ENCODE results near the gene ARL15. TPM values are rescaled to one million over a fixed set of nuclear protein-coding genes. Genes with fewer than 3 reads are reported as not detected.

The ARL15 gene
- total and polyA plus RNA-seq, 2 experiments from 2014 or later: 7.8 to 9.9 TPM

DNA sequence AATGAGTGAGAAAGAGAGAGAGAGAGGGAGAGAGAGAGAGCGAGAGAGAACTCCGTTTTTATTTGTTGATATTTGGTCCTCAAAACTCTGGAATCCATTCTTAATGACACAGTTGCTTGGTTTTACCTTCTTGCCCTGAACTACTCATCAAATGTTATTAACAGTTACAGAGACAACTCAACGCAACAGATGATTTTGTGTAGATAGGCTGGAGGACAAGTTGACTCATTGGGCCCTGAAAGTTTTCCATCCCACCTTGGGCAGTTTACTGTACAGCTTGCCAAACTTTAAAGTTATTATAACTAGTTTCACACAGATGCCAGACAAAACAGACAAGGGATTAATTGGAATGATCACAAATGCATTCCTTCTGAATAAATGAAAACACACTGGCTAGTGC, 339.9 kb downstream of the ARL15 start:
- H3K27ac ChIP-seq: no peak overlapping the region
- H3F3A ChIP-seq (ENCODE audit: insufficient read depth): peaks cover 18% of the 10 kb centered on the region; the same call in 1 of the 2 replicates
- TF ChIP-seq EZH2phosphoT487 (IDR thresholded peaks at IDR 0.05; ENCODE audit: insufficient read depth, low read depth) (no peak), EZH2 (IDR thresholded peaks at IDR 0.05; ENCODE audit: insufficient read depth, poor library complexity, severe bottlenecking) (no peak)
- WGBS, 2 experiments (ENCODE audit: low coverage in 1 of 2, low lambda C conversion rate in 2 of 2, missing lambda C conversion rate in 2 of 2): 49 to 61% methylated on average over 3 of the region's 3 CpGs
- no peaks in the 10 kb centered on the region for H3K36me3 ChIP-seq (ENCODE audit: low read depth)
- no peaks in the 10 kb centered on the region for H3K79me2 ChIP-seq (ENCODE audit: insufficient read depth)
- no peaks in the 10 kb centered on the region for H4K20me1 ChIP-seq (ENCODE audit: insufficient read depth)
- peaks cover 18% of the 10 kb centered on the region for H3K4me1 ChIP-seq (ENCODE audit: insufficient read depth)
- in situ Hi-C loops (cut with MboI): no loop called here
- H2AFZ ChIP-seq: no peak overlapping the region
- no peaks in the 10 kb centered on the region for H3K27me3 ChIP-seq (replicated peaks; ENCODE audit: insufficient read depth)
- no peaks in the 10 kb centered on the region for H3K9me2 ChIP-seq (ENCODE audit: insufficient read depth)
- H3K4me3 ChIP-seq: no peak overlapping the region
- H3K4me2 ChIP-seq (ENCODE audit: unreplicated experiment): peak overlapping the region; percentile 24
- H3K9ac ChIP-seq: no peak overlapping the region
- DNase-seq: peak; percentile 23
- H3K9me3 ChIP-seq (ENCODE audit: low read depth): no peaks in the 10 kb centered on the region

DNA sequence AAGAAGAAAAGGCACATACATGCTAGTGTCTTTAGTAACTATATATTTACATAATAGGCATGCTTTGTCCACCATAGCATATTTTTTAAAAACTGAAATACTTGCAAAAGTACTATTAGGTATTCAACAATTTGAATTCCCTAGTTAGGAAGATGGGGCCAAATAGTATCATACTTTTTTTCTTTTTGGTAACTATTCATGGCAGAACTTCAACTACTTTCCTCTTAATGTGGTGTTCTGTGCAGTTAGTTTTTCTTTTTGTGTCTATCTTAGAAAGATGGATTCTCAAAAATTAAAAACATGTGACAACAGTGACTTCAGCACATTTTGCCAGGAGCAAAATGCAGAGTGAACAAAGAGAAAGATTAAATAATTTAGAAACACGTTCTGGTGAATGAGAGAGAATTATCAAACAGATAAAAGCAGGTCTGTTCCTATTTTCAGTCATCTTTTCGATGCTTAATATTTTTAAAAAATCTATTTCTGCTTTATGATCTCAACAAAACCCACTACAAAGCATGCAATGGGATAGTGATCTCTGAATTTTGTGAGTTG, 341.1 kb downstream of the ARL15 start:
- H3K9ac ChIP-seq: no peak overlapping the region
- H3K4me1 ChIP-seq (ENCODE audit: insufficient read depth): peaks cover 18% of the 10 kb centered on the region
- no peaks in the 10 kb centered on the region for H3K9me3 ChIP-seq (ENCODE audit: low read depth)
- DNase-seq: no peak
- H3K27me3 ChIP-seq (replicated peaks; ENCODE audit: insufficient read depth): no peaks in the 10 kb centered on the region
- no peak overlapping the region for H3K4me2 ChIP-seq (ENCODE audit: unreplicated experiment)
- H3K9me2 ChIP-seq (ENCODE audit: insufficient read depth): no peaks in the 10 kb centered on the region
- H3K4me3 ChIP-seq: no peak overlapping the region
- TF ChIP-seq EZH2 (IDR thresholded peaks at IDR 0.05; ENCODE audit: insufficient read depth, poor library complexity, severe bottlenecking) (no peak), EZH2phosphoT487 (IDR thresholded peaks at IDR 0.05; ENCODE audit: insufficient read depth, low read depth) (no peak)
- no peak overlapping the region for H3K27ac ChIP-seq
- in situ Hi-C loops (cut with MboI): no loop called here
- no peak overlapping the region for H2AFZ ChIP-seq
- 46 to 49% methylated on average over 2 of the region's 2 CpGs for WGBS, 2 experiments (ENCODE audit: low coverage in 1 of 2, low lambda C conversion rate in 2 of 2, missing lambda C conversion rate in 2 of 2)
- no peaks in the 10 kb centered on the region for H4K20me1 ChIP-seq (ENCODE audit: insufficient read depth)
- peaks cover 18% of the 10 kb centered on the region; the same call in 1 of the 2 replicates for H3F3A ChIP-seq (ENCODE audit: insufficient read depth)
- H3K79me2 ChIP-seq (ENCODE audit: insufficient read depth): no peaks in the 10 kb centered on the region
- no peaks in the 10 kb centered on the region for H3K36me3 ChIP-seq (ENCODE audit: low read depth)

DNA sequence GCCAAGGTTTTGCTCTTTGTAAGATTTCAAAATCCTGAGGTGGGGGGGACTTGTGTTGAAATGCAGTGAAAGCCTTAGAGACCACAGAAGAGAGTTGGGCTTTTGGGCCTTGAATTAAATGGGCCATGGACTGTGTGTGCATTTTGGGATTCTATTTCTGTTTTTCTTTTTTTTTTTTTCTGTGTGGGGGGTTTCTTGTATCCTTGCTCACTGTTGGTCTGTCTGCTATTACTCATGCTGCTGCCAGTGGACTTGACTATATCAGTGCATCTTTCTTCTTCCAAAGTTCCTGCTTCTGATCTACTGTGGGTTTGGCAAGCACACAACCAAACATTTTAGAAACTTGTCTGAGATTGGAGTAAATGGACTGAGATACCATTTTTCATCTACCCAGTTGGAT, 344.9 kb downstream of the ARL15 start:
- Histone ChIP-seq H3K36me3 (ENCODE audit: low read depth) (no peaks in the 10 kb centered on the region), H3K27ac (no peak overlapping the region), H2AFZ (no peak overlapping the region), H3K4me1 (ENCODE audit: insufficient read depth) (peaks cover 12% of the 10 kb centered on the region), H3F3A (ENCODE audit: insufficient read depth) (peaks cover 6% of the 10 kb centered on the region; the same call in 1 of the 2 replicates), H3K9ac (no peak overlapping the region), H3K9me2 (ENCODE audit: insufficient read depth) (no peaks in the 10 kb centered on the region), H3K4me2 (ENCODE audit: unreplicated experiment) (no peak overlapping the region), H4K20me1 (ENCODE audit: insufficient read depth) (no peaks in the 10 kb centered on the region), H3K4me3 (no peak overlapping the region), H3K27me3 (replicated peaks; ENCODE audit: insufficient read depth) (no peaks in the 10 kb centered on the region), H3K79me2 (ENCODE audit: insufficient read depth) (no peaks in the 10 kb centered on the region), H3K9me3 (ENCODE audit: low read depth) (no peaks in the 10 kb centered on the region)
- in situ Hi-C loops (cut with MboI): no loop called here
- TF ChIP-seq EZH2 (IDR thresholded peaks at IDR 0.05; ENCODE audit: insufficient read depth, poor library complexity, severe bottlenecking) (no peak), EZH2phosphoT487 (IDR thresholded peaks at IDR 0.05; ENCODE audit: insufficient read depth, low read depth) (no peak)
- peak; percentile 25 for DNase-seq

- Histone ChIP-seq H3K9me2 (ENCODE audit: insufficient read depth) (no peaks in the 10 kb centered on the region), H3K9ac (no peak overlapping the region), H3K4me3 (no peak overlapping the region), H3K4me2 (ENCODE audit: unreplicated experiment) (no peak overlapping the region), H3K27me3 (replicated peaks; ENCODE audit: insufficient read depth) (no peaks in the 10 kb centered on the region), H3K9me3 (ENCODE audit: low read depth) (no peaks in the 10 kb centered on the region), H3K79me2 (ENCODE audit: insufficient read depth) (no peaks in the 10 kb centered on the region), H2AFZ (no peak overlapping the region), H3F3A (ENCODE audit: insufficient read depth) (no peaks in the 10 kb centered on the region), H4K20me1 (ENCODE audit: insufficient read depth) (no peaks in the 10 kb centered on the region), H3K36me3 (ENCODE audit: low read depth) (no peaks in the 10 kb centered on the region), H3K27ac (no peak overlapping the region), H3K4me1 (ENCODE audit: insufficient read depth) (peaks cover 8% of the 10 kb centered on the region; the same call in 1 of the 2 replicates)
- no peak for DNase-seq
- WGBS, 2 experiments (ENCODE audit: low coverage in 1 of 2, low lambda C conversion rate in 2 of 2, missing lambda C conversion rate in 2 of 2): 46 to 63% methylated on average over 1 of the region's 1 CpG
- in situ Hi-C loops (cut with MboI): no loop called here
- TF ChIP-seq EZH2 (IDR thresholded peaks at IDR 0.05; ENCODE audit: insufficient read depth, poor library complexity, severe bottlenecking) (no peak), EZH2phosphoT487 (IDR thresholded peaks at IDR 0.05; ENCODE audit: insufficient read depth, low read depth) (no peak)
Observed at GRCh38 chr5:53963958-53964357, 346.4 kb downstream of the ARL15 start.

DNA sequence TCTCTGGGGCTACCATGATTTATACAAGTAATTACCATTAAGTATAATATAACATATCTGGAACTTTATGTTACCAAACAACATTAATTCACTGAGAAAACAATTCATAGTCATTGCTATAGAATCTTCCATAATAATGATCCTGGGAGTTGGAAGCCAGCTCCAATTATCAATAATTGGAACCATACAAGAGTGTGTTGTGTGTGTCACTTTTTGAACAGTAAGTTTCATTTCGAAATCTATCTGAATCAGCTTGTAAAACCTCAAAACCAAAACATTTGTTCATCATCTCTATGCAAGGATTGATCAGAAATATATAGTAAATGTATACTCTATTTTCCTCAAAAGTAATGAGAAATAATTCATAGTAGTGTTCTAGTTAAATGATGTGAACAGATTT, 348.1 kb downstream of the ARL15 start:
- in situ Hi-C loops (cut with MboI): no loop called here
- DNase-seq: peak; percentile 44
- WGBS, 2 experiments (ENCODE audit: low coverage in 1 of 2, low lambda C conversion rate in 2 of 2, missing lambda C conversion rate in 2 of 2): 4 to 10% methylated on average over 1 of the region's 1 CpG
- no peak overlapping the region for H3K9ac ChIP-seq
- no peaks in the 10 kb centered on the region for H3K79me2 ChIP-seq (ENCODE audit: insufficient read depth)
- no peak overlapping the region for H3K4me3 ChIP-seq
- no peaks in the 10 kb centered on the region for H3K36me3 ChIP-seq (ENCODE audit: low read depth)
- no peak overlapping the region for H3K27ac ChIP-seq
- H3K9me3 ChIP-seq (ENCODE audit: low read depth): no peaks in the 10 kb centered on the region
- TF ChIP-seq EZH2phosphoT487 (IDR thresholded peaks at IDR 0.05; ENCODE audit: insufficient read depth, low read depth) (no peak), EZH2 (IDR thresholded peaks at IDR 0.05; ENCODE audit: insufficient read depth, poor library complexity, severe bottlenecking) (no peak)
- peaks cover 8% of the 10 kb centered on the region; the same call in 1 of the 2 replicates for H3K4me1 ChIP-seq (ENCODE audit: insufficient read depth)
- no peak overlapping the region for H3K4me2 ChIP-seq (ENCODE audit: unreplicated experiment)
- H3K9me2 ChIP-seq (ENCODE audit: insufficient read depth): no peaks in the 10 kb centered on the region
- H2AFZ ChIP-seq: no peak overlapping the region
- H3F3A ChIP-seq (ENCODE audit: insufficient read depth): no peaks in the 10 kb centered on the region
- no peaks in the 10 kb centered on the region for H4K20me1 ChIP-seq (ENCODE audit: insufficient read depth)
- no peaks in the 10 kb centered on the region for H3K27me3 ChIP-seq (replicated peaks; ENCODE audit: insufficient read depth)
